ENCODE measurements around the gene KRTAP17-1.

The KRTAP17-1 gene

GRCh38 chr17:41332239-41332638 is 16.7 kb upstream of the KRTAP17-1 start:
- no peak for DNase-seq (ENCODE audit: low spot score)

GRCh38 chr17:41331606-41332005 is 16.1 kb upstream of the KRTAP17-1 start:
- DNase-seq (ENCODE audit: low spot score): no peak

GRCh38 chr17:41329279-41329948 is 13.9 kb upstream of the KRTAP17-1 start:
- no peak for DNase-seq (ENCODE audit: low spot score)

- no peak for DNase-seq (ENCODE audit: low spot score)
These were observed 12.7 kb upstream of the KRTAP17-1 start for GRCh38 chr17:41328207-41328606.

- DNase-seq (ENCODE audit: low spot score): no peak
These were observed 12.1 kb upstream of the KRTAP17-1 start for GRCh38 chr17:41327411-41328120.

GRCh38 chr17:41326173-41327145 is 10.9 kb upstream of the KRTAP17-1 start:
- peak; percentile 59 for DNase-seq (ENCODE audit: low spot score)

- DNase-seq (ENCODE audit: low spot score): no peak
These were observed 10.1 kb upstream of the KRTAP17-1 start for GRCh38 chr17:41325611-41326010.

- DNase-seq (ENCODE audit: low spot score): no peak
These were observed 9.6 kb upstream of the KRTAP17-1 start for GRCh38 chr17:41325126-41325525.

- peak; percentile 25 for DNase-seq (ENCODE audit: low spot score)
These were observed 8.9 kb upstream of the KRTAP17-1 start for GRCh38 chr17:41324180-41325075.

- DNase-seq (ENCODE audit: low spot score): no peak
These were observed 7.7 kb upstream of the KRTAP17-1 start for GRCh38 chr17:41322903-41323895.

GRCh38 chr17:41322094-41322902 is 6.8 kb upstream of the KRTAP17-1 start:
- DNase-seq (ENCODE audit: low spot score): peak; percentile 61

- DNase-seq (ENCODE audit: low spot score): no peak
These were observed 2.7 kb upstream of the KRTAP17-1 start for GRCh38 chr17:41318231-41318630.

GRCh38 chr17:41315814-41316445 is 420 bp upstream of the KRTAP17-1 start:
- DNase-seq (ENCODE audit: low spot score): no peak

GRCh38 chr17:41311111-41311510 is 4.4 kb downstream of the KRTAP17-1 start:
- no peak for DNase-seq (ENCODE audit: low spot score)

GRCh38 chr17:41308918-41309359 is 6.6 kb downstream of the KRTAP17-1 start, which contains the start of gene KRTAP16-1:
Gene KRTAP16-1, minus strand, starts transcription at chr17:41309309. Its CDS starts 56 bp downstream, at chr17:41309253.
- DNase-seq (ENCODE audit: low spot score): no peak

GRCh38 chr17:41308251-41308917 is 7.1 kb downstream of the KRTAP17-1 start:
- DNase-seq (ENCODE audit: low spot score): peak; percentile 96

GRCh38 chr17:41307647-41308046 is 7.9 kb downstream of the KRTAP17-1 start:
- DNase-seq (ENCODE audit: low spot score): no peak

- no peak for DNase-seq (ENCODE audit: low spot score)
These were observed 11.4 kb downstream of the KRTAP17-1 start for GRCh38 chr17:41304091-41304490.
